ENCODE data around the gene CHM. TPM values are rescaled to one million over a fixed set of nuclear protein-coding genes. Genes with fewer than 3 reads are reported as not detected.

CHM gene
- total RNA-seq, 1 donor from 2014 or later = 12.0 TPM

DNA sequence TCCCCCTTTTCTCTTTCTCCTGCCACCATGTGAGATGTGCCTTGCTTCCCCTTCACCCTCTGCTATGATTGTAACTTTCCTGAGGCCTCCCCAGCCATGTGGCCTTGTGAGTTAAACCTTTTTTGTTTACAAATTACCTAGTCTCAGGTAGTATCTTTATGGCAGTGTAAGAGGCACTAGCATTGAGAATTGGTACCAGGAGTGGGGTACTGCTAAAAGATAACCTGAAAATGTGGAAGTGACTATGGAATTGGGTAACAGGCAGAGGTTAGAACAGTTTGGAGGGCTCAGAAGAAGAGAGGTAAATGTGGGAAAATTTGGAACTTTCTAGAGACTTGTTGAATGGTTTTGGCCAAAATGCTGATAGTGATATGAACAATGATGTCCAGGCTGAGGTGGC is 182.0 kb downstream of the CHM start:
- no peak for DNase-seq (ENCODE audit: extremely low spot score in 2 of 2)
- Histone ChIP-seq H3K36me3 (peaks cover 0 to 11% of the 10 kb centered on the region in 2 donors), H3K27ac (no peak overlapping the region), H3K4me1 (no peaks in the 10 kb centered on the region), H3K9me3 (peaks cover 4% of the 10 kb centered on the region), H3K4me3 (no peak overlapping the region), H3K27me3 (no peaks in the 10 kb centered on the region)
- intact Hi-C loops (cut with DNase I) = no loop called here
- TF ChIP-seq POLR2AphosphoS5 (IDR thresholded peaks at IDR 0.05; ENCODE audit: insufficient read depth in 1 of 2, low read depth in 1 of 2) = no peak
- no peak for TF ChIP-seq POLR2A (IDR thresholded peaks at IDR 0.05)
- TF ChIP-seq, protein P1, sequence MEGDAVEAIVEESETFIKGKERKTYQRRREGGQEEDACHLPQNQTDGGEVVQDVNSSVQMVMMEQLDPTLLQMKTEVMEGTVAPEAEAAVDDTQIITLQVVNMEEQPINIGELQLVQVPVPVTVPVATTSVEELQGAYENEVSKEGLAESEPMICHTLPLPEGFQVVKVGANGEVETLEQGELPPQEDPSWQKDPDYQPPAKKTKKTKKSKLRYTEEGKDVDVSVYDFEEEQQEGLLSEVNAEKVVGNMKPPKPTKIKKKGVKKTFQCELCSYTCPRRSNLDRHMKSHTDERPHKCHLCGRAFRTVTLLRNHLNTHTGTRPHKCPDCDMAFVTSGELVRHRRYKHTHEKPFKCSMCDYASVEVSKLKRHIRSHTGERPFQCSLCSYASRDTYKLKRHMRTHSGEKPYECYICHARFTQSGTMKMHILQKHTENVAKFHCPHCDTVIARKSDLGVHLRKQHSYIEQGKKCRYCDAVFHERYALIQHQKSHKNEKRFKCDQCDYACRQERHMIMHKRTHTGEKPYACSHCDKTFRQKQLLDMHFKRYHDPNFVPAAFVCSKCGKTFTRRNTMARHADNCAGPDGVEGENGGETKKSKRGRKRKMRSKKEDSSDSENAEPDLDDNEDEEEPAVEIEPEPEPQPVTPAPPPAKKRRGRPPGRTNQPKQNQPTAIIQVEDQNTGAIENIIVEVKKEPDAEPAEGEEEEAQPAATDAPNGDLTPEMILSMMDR (IDR thresholded peaks at IDR 0.05) = no peak

DNA sequence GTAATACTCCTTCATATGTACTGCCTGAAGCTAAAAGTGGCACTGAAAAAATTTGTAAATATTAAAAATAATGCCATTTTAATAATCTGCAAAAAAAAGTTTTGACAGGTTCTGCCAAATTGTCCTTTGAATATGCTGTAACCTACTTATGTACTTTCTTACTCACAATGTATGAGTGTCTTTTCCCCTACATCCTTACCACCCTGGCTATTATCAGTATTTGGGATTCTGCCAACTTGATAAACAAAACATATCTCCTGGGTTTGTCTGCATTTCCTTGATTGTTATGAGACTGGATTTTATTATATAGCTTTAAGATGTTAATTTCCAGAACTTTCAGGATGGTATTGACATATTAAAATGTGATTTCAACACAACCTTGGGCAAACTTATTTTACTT is 187.9 kb downstream of the CHM start:
- Histone ChIP-seq H3K4me1 (no peaks in the 10 kb centered on the region), H3K9me3 (no peaks in the 10 kb centered on the region), H3K36me3 (no peaks in the 10 kb centered on the region), H3K4me3 (no peak overlapping the region), H3K27ac (no peak overlapping the region), H3K27me3 (no peaks in the 10 kb centered on the region)
- intact Hi-C loops (cut with DNase I) = no loop called here
- no peak for DNase-seq (ENCODE audit: extremely low spot score in 2 of 2)
- no peak for TF ChIP-seq POLR2A (IDR thresholded peaks at IDR 0.05)
- TF ChIP-seq, protein P1 (IDR thresholded peaks at IDR 0.05) = no peak
- no peak for TF ChIP-seq POLR2AphosphoS5 (IDR thresholded peaks at IDR 0.05; ENCODE audit: insufficient read depth in 1 of 2, low read depth in 1 of 2)

- no peaks in the 10 kb centered on the region for H3K36me3 ChIP-seq
- no peaks in the 10 kb centered on the region for H3K4me1 ChIP-seq
- no peak overlapping the region for H3K4me3 ChIP-seq
- no peak for DNase-seq (ENCODE audit: extremely low spot score in 2 of 2)
- intact Hi-C loops (cut with DNase I) = no loop called here
- H3K9me3 ChIP-seq = no peaks in the 10 kb centered on the region
- no peaks in the 10 kb centered on the region for H3K27me3 ChIP-seq
- TF ChIP-seq, protein P1 (IDR thresholded peaks at IDR 0.05) = no peak
- TF ChIP-seq POLR2AphosphoS5 (IDR thresholded peaks at IDR 0.05; ENCODE audit: insufficient read depth in 1 of 2, low read depth in 1 of 2) (no peak), POLR2A (IDR thresholded peaks at IDR 0.05) (no peak)
- no peak overlapping the region for H3K27ac ChIP-seq
These were observed 195.9 kb downstream of the CHM start for GRCh38 chrX:85851418-85851817.

GRCh38 chrX:85836868-85837267 is 210.5 kb downstream of the CHM start:
- TF ChIP-seq POLR2AphosphoS5 (IDR thresholded peaks at IDR 0.05; ENCODE audit: insufficient read depth in 1 of 2, low read depth in 1 of 2) = no peak
- no peak for TF ChIP-seq POLR2A (IDR thresholded peaks at IDR 0.05)
- TF ChIP-seq, protein P1 (IDR thresholded peaks at IDR 0.05) = no peak
- Histone ChIP-seq H3K9me3 (no peaks in the 10 kb centered on the region), H3K36me3 (no peaks in the 10 kb centered on the region), H3K27ac (no peak overlapping the region), H3K4me1 (no peaks in the 10 kb centered on the region), H3K27me3 (no peaks in the 10 kb centered on the region), H3K4me3 (no peak overlapping the region)
- intact Hi-C loops (cut with DNase I) = no loop called here
- no peak for DNase-seq (ENCODE audit: extremely low spot score in 2 of 2)

DNA sequence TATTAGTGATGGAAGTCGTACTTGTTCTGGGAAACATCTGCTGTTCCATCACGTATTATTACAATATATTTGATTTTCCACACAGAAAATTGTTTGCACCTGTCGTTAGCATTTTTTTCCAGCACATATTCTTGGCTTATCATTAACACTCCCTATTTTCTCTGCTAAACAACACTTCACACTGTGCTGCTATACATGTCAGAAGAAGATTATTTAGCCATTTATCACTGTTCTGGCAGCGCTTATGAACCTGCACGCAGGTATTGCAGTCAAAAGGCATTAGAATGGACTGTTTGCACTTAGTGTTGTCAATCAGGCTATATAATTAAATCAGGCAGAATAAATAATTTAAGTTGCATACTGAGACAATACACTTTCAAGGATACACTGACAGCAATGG is 218.6 kb downstream of the CHM start:
- intact Hi-C loops (cut with DNase I) = no loop called here
- no peaks in the 10 kb centered on the region for H3K9me3 ChIP-seq
- no peaks in the 10 kb centered on the region for H3K27me3 ChIP-seq
- TF ChIP-seq POLR2AphosphoS5 (IDR thresholded peaks at IDR 0.05; ENCODE audit: insufficient read depth in 1 of 2, low read depth in 1 of 2) = no peak
- TF ChIP-seq POLR2A (IDR thresholded peaks at IDR 0.05) = no peak
- TF ChIP-seq, protein P1 (IDR thresholded peaks at IDR 0.05) = no peak
- H3K4me1 ChIP-seq = no peaks in the 10 kb centered on the region
- no peak for DNase-seq (ENCODE audit: extremely low spot score in 2 of 2)
- H3K27ac ChIP-seq = no peak overlapping the region
- H3K4me3 ChIP-seq = no peak overlapping the region
- no peaks in the 10 kb centered on the region for H3K36me3 ChIP-seq

Data from vagina (tissue), 2 donors.